Left kidney (tissue), 2 donors: Measurements from ENCODE around the gene MVB12B. TPM values are rescaled to one million over a fixed set of nuclear protein-coding genes. Genes with fewer than 3 reads are reported as not detected.
"Not testable (repeated sequence)": the region's sequence is repeated elsewhere in the genome, so short reads cannot be mapped to it uniquely, and the experiment has no call there.

Source experiments
- DNase-seq: peaks from one replicate; pipeline ENCODE4 v3.0.0-alpha.2; 2013
- polyA plus RNA-seq: library from polyadenylated mRNA; unstranded; fragments of 120-200 nt; gene quantifications from one replicate; pipeline ENCODE4 v1.2.1, GENCODE V29; 2013; ENCODE audit not compliant: insufficient read length

Gene MVB12B
- polyA plus RNA-seq, 1 donor: 15.0 TPM

DNA sequence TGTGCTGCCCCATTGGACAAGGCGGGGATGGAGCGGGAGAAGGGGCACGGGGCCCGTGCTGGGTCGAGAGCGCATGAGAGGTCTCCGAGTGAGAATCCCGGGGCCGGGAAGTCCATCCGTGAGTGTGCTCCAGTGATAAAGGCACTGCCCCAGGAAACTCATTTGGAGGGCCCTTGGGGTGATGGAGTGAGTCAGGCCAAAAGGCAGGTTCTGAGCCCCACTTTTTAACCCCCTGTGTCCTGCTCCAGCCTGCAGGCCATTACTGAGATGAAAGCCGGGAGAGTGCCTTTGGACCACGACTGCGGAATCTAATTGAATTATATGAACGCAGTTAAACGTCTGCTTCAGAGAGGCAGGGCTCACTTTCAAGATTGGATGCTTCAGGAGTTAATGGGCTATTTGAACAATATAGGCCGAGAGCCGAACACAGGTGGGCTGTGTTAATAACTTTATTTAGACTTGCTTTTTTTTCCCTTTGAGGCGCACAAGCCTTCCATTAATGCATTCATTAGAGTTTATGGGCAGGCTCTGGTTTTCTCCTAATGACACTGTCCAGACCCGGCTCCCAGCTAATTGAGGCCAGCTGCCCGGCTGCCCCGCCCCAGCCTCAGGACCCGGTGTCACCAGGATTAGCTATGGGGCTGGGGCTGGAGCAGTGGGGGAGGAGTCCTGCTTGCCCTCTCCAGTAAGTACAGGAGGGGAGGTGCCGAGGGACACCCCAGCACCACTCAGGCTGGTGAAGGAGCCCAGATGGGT lies 208.0 kb downstream of the MVB12B start:
- DNase-seq: no peak

DNA sequence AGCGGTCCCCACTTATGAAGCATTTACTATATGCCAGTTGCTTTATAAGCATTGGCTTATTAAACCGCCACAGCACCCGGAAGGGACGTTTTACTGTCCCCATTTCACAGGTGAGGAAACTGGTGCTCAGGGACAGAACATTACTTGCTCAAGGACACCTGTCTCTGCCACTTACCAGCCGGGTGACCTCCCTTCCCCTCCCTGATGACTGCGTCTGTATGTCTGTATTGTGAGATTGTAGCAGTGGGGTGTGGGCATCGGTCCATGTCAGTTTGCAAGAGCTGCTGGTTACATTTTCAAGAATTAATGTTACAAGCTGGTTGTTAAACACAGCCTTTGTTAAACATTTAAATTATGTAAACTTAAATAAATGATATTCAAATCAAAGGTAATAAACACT lies 209.5 kb downstream of the MVB12B start:
- DNase-seq: no peak

DNA sequence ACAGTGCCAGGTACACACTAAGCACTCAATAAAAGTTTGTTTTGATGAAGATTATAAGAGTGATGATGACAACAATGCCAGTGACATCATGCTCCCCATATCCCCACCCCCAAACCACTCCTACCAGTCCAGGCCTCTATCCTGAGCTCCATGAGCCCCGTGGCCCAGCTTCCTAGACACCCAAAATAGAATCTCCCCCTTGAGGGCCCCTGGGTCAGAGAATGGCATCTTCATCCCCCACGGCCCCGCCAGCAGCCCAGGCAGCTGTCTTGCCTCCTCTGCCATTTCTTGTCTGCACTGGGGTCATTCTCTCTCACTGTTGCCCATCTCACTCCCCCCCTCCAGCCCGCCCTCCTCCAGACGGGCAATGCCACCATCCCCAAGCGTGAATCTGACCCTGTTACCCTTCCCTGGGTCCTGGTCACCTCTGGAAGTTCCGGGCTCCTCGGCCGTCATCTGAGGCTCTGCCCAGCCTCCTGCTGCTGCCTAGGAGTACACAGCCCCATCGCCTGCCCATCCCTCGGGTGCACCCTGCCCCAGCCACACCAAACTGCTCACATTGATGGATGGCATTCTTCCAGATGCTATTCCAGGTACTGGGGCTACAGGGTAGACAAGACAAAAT lies 210.3 kb downstream of the MVB12B start:
- no peak for DNase-seq

DNA sequence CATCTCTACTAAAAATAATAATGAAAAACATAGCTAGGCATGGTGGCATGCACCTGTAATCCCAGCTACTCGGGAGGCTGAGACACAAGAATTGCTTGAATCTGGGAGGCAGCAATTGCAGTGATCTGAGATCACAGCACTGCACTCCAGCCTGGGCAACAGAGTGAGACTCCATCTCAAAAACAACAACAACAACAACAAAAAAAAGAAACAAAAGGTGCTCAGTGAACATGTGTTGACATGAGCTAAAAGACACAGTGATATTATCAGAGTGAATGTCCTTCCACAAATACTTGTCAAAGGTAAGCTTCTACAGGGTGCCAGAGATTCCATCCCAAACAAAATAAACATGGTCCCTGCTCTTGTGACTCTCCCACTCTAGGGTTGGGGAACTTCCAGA lies 211.9 kb downstream of the MVB12B start:
- DNase-seq: no peak

DNA sequence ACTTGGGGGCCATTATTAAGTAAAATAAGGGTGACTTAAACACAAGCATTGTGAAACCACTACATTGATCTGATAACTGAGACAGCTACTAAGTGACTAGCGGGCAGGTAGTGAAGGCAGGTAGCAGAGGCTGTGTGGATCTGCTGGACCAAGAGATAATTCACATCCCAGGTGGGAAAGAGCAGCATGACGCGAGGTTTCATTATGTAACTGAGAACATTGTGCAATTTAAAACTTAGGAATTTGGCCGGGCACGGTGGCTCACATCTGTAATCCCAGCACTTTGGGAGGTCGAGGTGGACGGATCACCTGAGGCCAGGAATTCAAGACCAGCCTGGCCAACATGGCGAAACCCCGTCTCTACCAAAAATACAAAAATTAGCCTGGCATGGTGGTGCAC lies 213.8 kb downstream of the MVB12B start:
- not testable (repeated sequence) for DNase-seq

GRCh38 chr9:126543490-126543889 lies 216.9 kb downstream of the MVB12B start:
- no peak for DNase-seq

DNA sequence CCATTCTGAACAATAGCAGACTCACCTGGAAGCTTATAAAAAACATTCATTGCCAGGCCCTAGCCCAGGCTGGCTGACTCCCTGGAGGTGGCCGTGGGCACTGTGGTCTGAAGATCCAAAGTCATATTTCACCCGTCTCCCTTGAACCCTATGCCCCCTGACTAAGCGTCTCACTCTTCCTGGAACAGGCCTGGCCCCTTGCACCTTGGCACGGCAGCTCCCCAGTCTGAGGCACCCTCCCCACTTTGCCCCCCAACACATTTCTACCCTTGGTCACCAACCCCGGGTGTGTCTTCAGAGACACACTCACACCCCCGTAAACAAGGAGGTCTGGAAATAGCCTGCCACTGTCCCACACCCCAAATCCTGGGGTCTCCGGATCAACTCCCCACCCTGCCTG lies 218.5 kb downstream of the MVB12B start:
- DNase-seq: no peak

DNA sequence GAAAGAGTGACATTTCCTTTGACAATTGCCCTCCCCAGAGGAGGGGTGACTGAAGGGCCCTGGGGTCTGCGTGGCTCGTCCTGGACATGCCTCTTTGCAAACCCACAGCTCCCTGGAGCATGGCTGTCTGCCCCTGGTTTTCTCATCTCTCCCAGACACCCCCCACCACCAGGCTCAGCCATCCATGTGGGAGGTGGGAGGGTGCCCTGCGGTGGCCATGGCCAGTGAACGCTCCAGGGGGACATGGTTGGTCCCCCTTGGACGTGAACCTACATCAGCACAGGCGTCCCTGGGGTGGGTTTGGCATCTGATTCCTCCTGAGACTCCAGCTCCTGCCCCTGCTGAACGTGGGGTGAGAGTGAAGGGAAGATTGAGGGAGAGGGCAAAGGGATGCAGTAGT lies 219.4 kb downstream of the MVB12B start:
- no peak for DNase-seq

DNA sequence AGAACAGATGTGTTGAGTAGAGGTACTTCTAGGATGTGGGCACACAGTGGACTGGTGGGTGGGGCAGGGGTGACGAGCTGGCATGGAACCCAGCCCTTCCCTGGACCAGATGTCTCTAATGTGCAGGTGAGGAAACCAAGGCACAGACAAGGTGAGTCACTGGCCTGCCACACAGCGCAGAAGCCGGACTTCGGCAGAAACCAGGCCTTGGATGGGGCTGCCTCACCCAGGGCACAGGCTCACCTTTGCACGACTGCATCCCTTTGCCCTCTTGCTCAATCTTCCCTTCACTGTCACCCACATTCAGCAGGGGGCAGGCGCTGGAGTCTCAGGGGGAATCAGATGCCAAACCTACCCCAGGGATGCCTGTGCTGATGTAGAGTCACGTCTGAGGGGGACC lies 221.7 kb downstream of the MVB12B start:
- no peak for DNase-seq

DNA sequence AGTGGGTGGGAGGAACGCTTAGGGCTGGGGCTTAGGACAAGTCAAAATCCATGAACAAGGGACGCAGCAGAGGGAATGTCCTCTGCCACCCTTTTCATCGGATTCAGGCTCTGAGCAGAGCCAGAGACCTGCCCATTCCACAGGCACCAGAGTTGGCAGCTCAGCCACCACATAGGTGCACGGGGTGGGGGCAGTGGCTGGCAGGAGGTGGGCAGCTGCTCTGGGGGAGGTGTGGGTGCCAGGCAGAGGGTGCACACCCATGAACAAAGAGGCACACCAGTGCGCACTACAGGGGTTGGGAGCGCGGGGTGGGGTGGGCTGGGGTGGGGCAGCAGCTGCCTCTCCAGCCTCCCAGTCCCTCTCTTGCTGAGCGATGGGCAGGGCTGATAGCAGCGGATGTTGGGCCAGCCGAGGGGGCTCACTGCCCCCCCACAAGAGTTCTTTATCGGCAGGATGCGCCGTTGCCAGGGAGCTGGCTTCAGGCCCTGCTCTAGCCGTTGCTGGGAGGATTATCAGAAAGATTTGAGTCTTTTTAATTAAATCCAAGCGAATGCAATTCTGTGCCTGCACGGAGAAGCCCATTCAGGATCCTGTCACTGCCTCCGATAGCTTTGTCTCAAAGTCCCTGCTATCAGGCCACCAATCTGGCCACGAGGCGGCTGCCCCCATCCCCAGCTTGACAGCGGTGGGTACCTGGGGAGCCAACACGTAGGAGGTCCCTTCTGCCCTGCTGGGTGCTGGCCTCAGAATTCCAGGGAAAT lies 222.8 kb downstream of the MVB12B start:
- no peak for DNase-seq

DNA sequence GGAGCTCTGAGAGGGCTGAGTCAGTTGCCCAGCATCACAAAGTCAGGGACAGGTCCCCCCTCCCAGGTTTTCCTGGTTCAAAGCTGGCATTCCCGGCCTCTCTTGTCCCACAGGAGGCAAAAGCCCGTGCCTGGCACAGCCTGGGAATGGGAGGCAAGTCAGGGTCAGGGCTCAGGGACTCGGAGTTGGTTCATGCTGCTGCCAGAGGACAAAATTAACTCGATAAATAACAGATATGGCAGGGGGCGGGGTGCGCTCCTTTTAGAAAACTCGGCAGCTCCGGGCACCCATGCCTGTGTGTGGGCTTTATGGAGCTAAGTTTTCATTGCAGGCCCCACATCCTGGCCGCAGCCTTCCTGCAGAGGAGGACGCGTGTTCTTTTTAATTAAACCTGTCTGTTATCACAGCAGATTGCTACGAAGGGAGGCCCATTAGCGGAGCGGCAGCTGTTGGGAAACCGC lies 224.3 kb downstream of the MVB12B start:
- DNase-seq: no peak

DNA sequence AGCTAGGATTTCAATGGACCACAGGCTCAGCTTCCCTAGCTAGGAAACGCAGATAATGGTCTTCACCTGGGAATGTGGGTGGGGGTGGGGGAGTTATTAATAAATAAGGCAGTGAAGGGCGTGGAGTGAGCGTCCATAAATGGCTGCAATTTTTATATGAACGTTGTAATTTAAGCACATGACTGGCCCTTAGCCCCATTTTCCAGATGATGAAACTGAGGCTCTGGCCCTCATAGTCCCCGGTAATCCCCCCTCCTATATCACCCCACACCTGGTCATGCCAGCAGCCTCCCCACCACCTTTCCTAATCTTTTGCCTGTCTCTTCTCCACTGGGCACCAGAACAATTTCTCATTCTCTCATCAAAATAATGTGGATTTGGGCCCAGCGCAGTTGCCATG lies 225.2 kb downstream of the MVB12B start:
- DNase-seq: no peak

- DNase-seq: no peak
These were observed 227.7 kb downstream of the MVB12B start for GRCh38 chr9:126554292-126554691.

- DNase-seq: not testable (repeated sequence)
These were observed 228.8 kb downstream of the MVB12B start for GRCh38 chr9:126555421-126555820.
